Mammary epithelial cell (primary cell): Measurements from ENCODE around the gene PATJ.

Experiments
- EZH2 ChIP-seq: IDR thresholded peaks from 2 replicates; pipeline ENCODE4 v1.6.1; 2012; ENCODE audit warnings: low read length, inconsistent platforms, borderline replicate concordance
- TF ChIP-seq, protein P1 (sequence below), 2 donors: IDR thresholded peaks in 1 of 2; conservative IDR thresholded peaks in 1 of 2; 2 replicates each; pipeline ENCODE4 v1.5.1; 2011 to 2012; ENCODE audit warnings: inconsistent platforms in 2 of 2, low read length in 2 of 2, mild to moderate bottlenecking in 2 of 2, control low read depth in 1 of 2, low read depth in 1 of 2; ENCODE audit not compliant: insufficient read depth in 1 of 2; ENCODE audit errors: extremely low read depth in 1 of 2

DNA sequence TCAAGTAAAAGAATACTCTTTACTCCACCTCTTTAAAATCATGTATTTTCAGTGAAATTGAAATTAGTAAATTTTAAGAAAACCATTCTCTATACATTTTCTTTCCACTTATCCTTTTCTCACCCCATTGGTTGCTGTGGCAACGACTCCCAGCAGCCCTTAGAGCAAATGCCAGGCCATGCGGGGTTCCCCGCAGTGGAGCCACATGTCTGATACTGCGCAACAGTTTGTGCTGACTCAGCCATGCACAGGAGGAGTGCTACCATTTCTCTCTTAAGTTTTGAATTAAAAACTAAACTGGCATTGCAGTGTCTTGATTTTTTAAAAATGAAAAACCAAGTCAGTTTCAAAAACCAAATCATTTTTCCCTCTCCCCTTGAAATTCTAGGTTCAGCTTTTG is 238.3 kb downstream of the PATJ start:
- TF ChIP-seq, protein P1, sequence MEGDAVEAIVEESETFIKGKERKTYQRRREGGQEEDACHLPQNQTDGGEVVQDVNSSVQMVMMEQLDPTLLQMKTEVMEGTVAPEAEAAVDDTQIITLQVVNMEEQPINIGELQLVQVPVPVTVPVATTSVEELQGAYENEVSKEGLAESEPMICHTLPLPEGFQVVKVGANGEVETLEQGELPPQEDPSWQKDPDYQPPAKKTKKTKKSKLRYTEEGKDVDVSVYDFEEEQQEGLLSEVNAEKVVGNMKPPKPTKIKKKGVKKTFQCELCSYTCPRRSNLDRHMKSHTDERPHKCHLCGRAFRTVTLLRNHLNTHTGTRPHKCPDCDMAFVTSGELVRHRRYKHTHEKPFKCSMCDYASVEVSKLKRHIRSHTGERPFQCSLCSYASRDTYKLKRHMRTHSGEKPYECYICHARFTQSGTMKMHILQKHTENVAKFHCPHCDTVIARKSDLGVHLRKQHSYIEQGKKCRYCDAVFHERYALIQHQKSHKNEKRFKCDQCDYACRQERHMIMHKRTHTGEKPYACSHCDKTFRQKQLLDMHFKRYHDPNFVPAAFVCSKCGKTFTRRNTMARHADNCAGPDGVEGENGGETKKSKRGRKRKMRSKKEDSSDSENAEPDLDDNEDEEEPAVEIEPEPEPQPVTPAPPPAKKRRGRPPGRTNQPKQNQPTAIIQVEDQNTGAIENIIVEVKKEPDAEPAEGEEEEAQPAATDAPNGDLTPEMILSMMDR (conservative IDR thresholded peaks at IDR 0.05 in 1 of 2, IDR thresholded peaks at IDR 0.05 in 1 of 2; ENCODE audit: extremely low read depth in 1 of 2, insufficient read depth in 1 of 2, low read depth in 1 of 2, low read length in 2 of 2) = no peak
- no peak for TF ChIP-seq EZH2
